Measurements from ENCODE around the gene HECW1. TPM values are rescaled to one million over a fixed set of nuclear protein-coding genes. Genes with fewer than 3 reads are reported as not detected.

The HECW1 gene
- total and polyA plus RNA-seq, 2 of the 13 experiments (the other 11 are each of a cell fraction or from before 2014, with no cell fraction given): not detected

DNA sequence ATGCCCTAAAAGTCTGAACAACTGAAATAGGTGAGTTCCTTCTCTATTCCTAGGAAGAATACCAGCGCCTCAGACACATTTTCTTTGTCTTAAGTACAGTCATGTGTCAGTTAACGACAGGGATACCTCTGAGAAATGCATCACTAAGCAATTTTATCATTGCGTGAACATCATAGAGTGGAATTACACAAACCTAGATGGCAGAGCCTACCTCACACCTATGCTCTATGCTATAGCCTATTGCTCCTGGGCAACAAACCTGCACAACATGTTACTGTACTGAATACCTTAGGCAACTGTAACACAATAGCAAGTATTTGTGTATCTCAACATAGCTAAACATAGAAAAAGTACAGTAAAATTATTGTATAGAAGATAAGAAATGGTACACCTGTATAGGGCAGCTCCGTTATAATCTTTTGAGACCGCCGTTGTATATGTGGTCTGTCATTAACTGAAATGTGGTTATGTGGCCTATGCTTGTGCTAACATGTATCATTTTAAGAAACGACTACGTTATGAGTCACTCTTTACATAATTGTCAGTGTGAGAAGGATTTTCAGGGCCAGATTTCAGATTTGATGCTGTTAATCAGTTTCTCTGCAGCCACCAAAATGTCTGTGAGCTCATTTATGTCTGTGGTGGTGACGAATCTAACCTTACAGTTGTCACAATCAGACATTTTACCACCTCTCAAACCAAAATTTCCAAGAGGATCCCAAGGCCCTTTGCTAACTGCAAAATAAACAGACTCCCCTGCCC, 404.3 kb downstream of the HECW1 start:
- H3K4me1 ChIP-seq (ENCODE audit: insufficient read depth, low read length): peaks cover 23% of the 10 kb centered on the region
- no peak overlapping the region for H2AFZ ChIP-seq (ENCODE audit: low read length)
- H3K27ac ChIP-seq (ENCODE audit: extremely low read length, insufficient read depth, low read length): no peak overlapping the region
- ATAC-seq: no peak
- no peak for FAIRE-seq
- in situ Hi-C loops (cut with HindIII; ENCODE audit: extremely low pct_ligation_motif_present, low pct_unique_long_range_greater_than_20kb) (no loop called here), intact Hi-C loops (cut with micrococcal nuclease; ENCODE audit: unreplicated experiment) (no loop called here)
- POLR2A ChIA-PET: no interaction called here
- H3K79me2 ChIP-seq (ENCODE audit: insufficient read depth, low read length): no peaks in the 10 kb centered on the region
- H3K4me3 ChIP-seq (replicated peaks in 1 of 3; ENCODE audit: insufficient read depth in 1 of 3, low read depth in 2 of 3, low read length in 3 of 3): no peak overlapping the region
- 54% methylated on average over 9 of the region's 9 CpGs for WGBS (ENCODE audit: low lambda C conversion rate)
- TF ChIP-seq ZNF775 (CRISPR knock-in tag; IDR thresholded peaks at IDR 0.05; ENCODE audit: borderline replicate concordance) (no peak), ZNF788 (CRISPR knock-in tag; IDR thresholded peaks at IDR 0.05; ENCODE audit: borderline replicate concordance) (no peak), ASH2L (IDR thresholded peaks at IDR 0.05; ENCODE audit: insufficient read length, low read depth, low read length) (no peak), HMGA1 (CRISPR knock-in tag; conservative IDR thresholded peaks at IDR 0.05) (no peak), MAFF (IDR thresholded peaks at IDR 0.05; ENCODE audit: low read depth, low read length) (peak; percentile 63), MAFK (conservative IDR thresholded peaks at IDR 0.05 in 1 of 2, IDR thresholded peaks at IDR 0.05 in 1 of 2; ENCODE audit: low read length in 2 of 2) (peak; percentile 60 to 79)
- H3K27me3 ChIP-seq (ENCODE audit: control insufficient read depth in 1 of 2, insufficient read depth in 2 of 2, low read length in 2 of 2): no peaks in the 10 kb centered on the region
- no peaks in the 10 kb centered on the region for H4K20me1 ChIP-seq (ENCODE audit: insufficient read depth, low read length)
- BruUV-seq (replicated peaks): no TSS peak
- no peak overlapping the region for H3K4me2 ChIP-seq (ENCODE audit: low read depth, low read length)
- no peak overlapping the region for H3K9ac ChIP-seq (ENCODE audit: insufficient read depth, low read depth, low read length)
- no peak for DNase-seq (ENCODE audit: low spot score)
- CTCF ChIA-PET (ENCODE audit: low intra/inter-chr PET ratio, low total read pairs): no interaction called here
- H3K36me3 ChIP-seq (replicated peaks in 1 of 2; ENCODE audit: control insufficient read depth in 1 of 2, insufficient read depth in 2 of 2, low read length in 2 of 2): no peaks in the 10 kb centered on the region
- no peaks in the 10 kb centered on the region for H3K9me3 ChIP-seq (ENCODE audit: low read length)

DNA sequence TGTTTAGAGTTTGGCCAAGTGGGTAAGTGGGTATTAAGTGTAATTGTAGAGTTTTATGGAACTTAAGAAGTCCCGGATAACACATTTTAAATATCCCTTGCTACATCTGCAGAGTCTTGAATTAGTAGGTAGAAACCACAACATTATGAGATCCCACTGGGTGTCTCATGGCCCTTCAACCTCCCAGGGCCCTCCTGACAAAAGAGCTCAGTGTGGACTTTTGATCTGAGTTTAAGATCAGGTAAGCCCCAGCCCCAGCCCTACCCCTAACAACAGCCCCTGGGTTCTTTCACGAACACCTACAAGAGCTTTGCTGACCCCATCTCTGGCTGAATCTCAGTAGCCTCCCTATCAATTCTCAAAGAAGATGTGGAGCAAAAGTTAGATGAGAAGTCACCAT, 405.0 kb downstream of the HECW1 start:
- H3K4me3 ChIP-seq (replicated peaks in 1 of 3; ENCODE audit: insufficient read depth in 1 of 3, low read depth in 2 of 3, low read length in 3 of 3): no peak overlapping the region
- DNase-seq (ENCODE audit: low spot score) (no peak), FAIRE-seq (no peak), ATAC-seq (no peak)
- BruUV-seq (replicated peaks): no TSS peak
- ChIA-PET CTCF (ENCODE audit: low intra/inter-chr PET ratio, low total read pairs) (no interaction called here), POLR2A (no interaction called here)
- H3K9ac ChIP-seq (ENCODE audit: insufficient read depth, low read depth, low read length): no peak overlapping the region
- H4K20me1 ChIP-seq (ENCODE audit: insufficient read depth, low read length): no peaks in the 10 kb centered on the region
- no peaks in the 10 kb centered on the region for H3K9me3 ChIP-seq (ENCODE audit: low read length)
- intact Hi-C loops (cut with micrococcal nuclease; ENCODE audit: unreplicated experiment): no loop called here
- peaks cover 22% of the 10 kb centered on the region for H3K4me1 ChIP-seq (ENCODE audit: insufficient read depth, low read length)
- no peak overlapping the region for H3K27ac ChIP-seq (ENCODE audit: extremely low read length, insufficient read depth, low read length)
- no peak overlapping the region for H3K4me2 ChIP-seq (ENCODE audit: low read depth, low read length)
- WGBS (ENCODE audit: low lambda C conversion rate): 59% methylated on average over 2 of the region's 2 CpGs
- no peak overlapping the region for H2AFZ ChIP-seq (ENCODE audit: low read length)
- no peaks in the 10 kb centered on the region for H3K36me3 ChIP-seq (replicated peaks in 1 of 2; ENCODE audit: control insufficient read depth in 1 of 2, insufficient read depth in 2 of 2, low read length in 2 of 2)
- TF ChIP-seq, protein P1, sequence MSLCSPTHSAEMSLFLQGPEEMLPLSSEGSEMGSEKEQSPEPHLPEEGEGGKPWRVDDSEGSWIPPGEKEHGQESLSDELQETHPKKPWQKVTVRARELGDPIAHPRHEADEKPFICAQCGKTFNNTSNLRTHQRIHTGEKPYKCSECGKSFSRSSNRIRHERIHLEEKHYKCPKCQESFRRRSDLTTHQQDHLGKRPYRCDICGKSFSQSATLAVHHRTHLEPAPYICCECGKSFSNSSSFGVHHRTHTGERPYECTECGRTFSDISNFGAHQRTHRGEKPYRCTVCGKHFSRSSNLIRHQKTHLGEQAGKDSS (CRISPR knock-in tag; IDR thresholded peaks at IDR 0.05; ENCODE audit: borderline replicate concordance, low read depth): no peak
- no peak for TF ChIP-seq MED8 (CRISPR knock-in tag; IDR thresholded peaks at IDR 0.05; ENCODE audit: insufficient replicate concordance)
- TF ChIP-seq BCL6 (CRISPR knock-in tag; IDR thresholded peaks at IDR 0.05): no peak
- TF ChIP-seq, protein P2, sequence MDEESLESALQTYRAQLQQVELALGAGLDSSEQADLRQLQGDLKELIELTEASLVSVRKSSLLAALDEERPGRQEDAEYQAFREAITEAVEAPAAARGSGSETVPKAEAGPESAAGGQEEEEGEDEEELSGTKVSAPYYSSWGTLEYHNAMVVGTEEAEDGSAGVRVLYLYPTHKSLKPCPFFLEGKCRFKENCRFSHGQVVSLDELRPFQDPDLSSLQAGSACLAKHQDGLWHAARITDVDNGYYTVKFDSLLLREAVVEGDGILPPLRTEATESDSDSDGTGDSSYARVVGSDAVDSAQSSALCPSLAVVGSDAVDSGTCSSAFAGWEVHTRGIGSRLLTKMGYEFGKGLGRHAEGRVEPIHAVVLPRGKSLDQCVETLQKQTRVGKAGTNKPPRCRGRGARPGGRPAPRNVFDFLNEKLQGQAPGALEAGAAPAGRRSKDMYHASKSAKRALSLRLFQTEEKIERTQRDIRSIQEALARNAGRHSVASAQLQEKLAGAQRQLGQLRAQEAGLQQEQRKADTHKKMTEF (CRISPR knock-in tag; IDR thresholded peaks at IDR 0.05): no peak
- TF ChIP-seq, protein P3, sequence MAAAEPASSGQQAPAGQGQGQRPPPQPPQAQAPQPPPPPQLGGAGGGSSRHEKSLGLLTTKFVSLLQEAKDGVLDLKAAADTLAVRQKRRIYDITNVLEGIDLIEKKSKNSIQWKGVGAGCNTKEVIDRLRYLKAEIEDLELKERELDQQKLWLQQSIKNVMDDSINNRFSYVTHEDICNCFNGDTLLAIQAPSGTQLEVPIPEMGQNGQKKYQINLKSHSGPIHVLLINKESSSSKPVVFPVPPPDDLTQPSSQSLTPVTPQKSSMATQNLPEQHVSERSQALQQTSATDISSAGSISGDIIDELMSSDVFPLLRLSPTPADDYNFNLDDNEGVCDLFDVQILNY (CRISPR knock-in tag; conservative IDR thresholded peaks at IDR 0.05): no peak
- no peaks in the 10 kb centered on the region for H3K79me2 ChIP-seq (ENCODE audit: insufficient read depth, low read length)
- in situ Hi-C loops (cut with HindIII; ENCODE audit: extremely low pct_ligation_motif_present, low pct_unique_long_range_greater_than_20kb): no loop called here
- peaks cover 0 to 3% of the 10 kb centered on the region in 2 experiments; a peak in 1 of 5 replicates for H3K27me3 ChIP-seq (ENCODE audit: control insufficient read depth in 1 of 2, insufficient read depth in 2 of 2, low read length in 2 of 2)

All from HepG2 (cell line).